IPS-11a (cell line): ENCODE data around the gene FTO.

Source experiments
- H3K4me3 ChIP-seq: one replicate; pipeline ENCODE4 v1.5.1; 2013; ENCODE audit warnings: low read depth, low read length, control low read depth

Gene FTO

GRCh38 chr16:54040975-54041374, 337.0 kb downstream of the FTO start:
- H3K4me3 ChIP-seq: no peak overlapping the region

- no peak overlapping the region for H3K4me3 ChIP-seq
These were observed 344.9 kb downstream of the FTO start for GRCh38 chr16:54048586-54049495.

- H3K4me3 ChIP-seq: no peak overlapping the region
These were observed 345.9 kb downstream of the FTO start for GRCh38 chr16:54049591-54050458.

GRCh38 chr16:54050459-54051210, 346.7 kb downstream of the FTO start:
- H3K4me3 ChIP-seq: no peak overlapping the region

- no peak overlapping the region for H3K4me3 ChIP-seq
These were observed 347.9 kb downstream of the FTO start for GRCh38 chr16:54051821-54052220.

GRCh38 chr16:54052271-54052670, 348.3 kb downstream of the FTO start:
- H3K4me3 ChIP-seq: no peak overlapping the region

GRCh38 chr16:54053891-54054820, 350.2 kb downstream of the FTO start:
- no peak overlapping the region for H3K4me3 ChIP-seq

- no peak overlapping the region for H3K4me3 ChIP-seq
These were observed 351.2 kb downstream of the FTO start for GRCh38 chr16:54055191-54055590.

- H3K4me3 ChIP-seq: no peak overlapping the region
These were observed 351.9 kb downstream of the FTO start for GRCh38 chr16:54055864-54056263.

- H3K4me3 ChIP-seq: no peak overlapping the region
These were observed 353.0 kb downstream of the FTO start for GRCh38 chr16:54056921-54057320.

GRCh38 chr16:54059319-54059718, 355.4 kb downstream of the FTO start:
- no peak overlapping the region for H3K4me3 ChIP-seq

GRCh38 chr16:54060599-54061421, 356.9 kb downstream of the FTO start:
- H3K4me3 ChIP-seq: no peak overlapping the region

GRCh38 chr16:54061454-54061853, 357.5 kb downstream of the FTO start:
- H3K4me3 ChIP-seq: no peak overlapping the region

GRCh38 chr16:54062361-54063278, 358.7 kb downstream of the FTO start:
- H3K4me3 ChIP-seq: no peak overlapping the region

- H3K4me3 ChIP-seq: no peak overlapping the region
These were observed 359.4 kb downstream of the FTO start for GRCh38 chr16:54063279-54063773.

- no peak overlapping the region for H3K4me3 ChIP-seq
These were observed 362.6 kb downstream of the FTO start for GRCh38 chr16:54066451-54067105.

GRCh38 chr16:54067322-54068065, 363.5 kb downstream of the FTO start:
- H3K4me3 ChIP-seq: no peak overlapping the region
